HepG2 (cell line): ENCODE measurements around the gene RNF208. TPM values are rescaled to one million over a fixed set of nuclear protein-coding genes. Genes with fewer than 3 reads are reported as not detected.

Experiments
- ADNP ChIP-seq: sonication (generic); formaldehyde crosslinking; IDR thresholded peaks from 2 replicates; pipeline ENCODE4 v1.4.0; 2020; ENCODE audit warnings: missing genetic modification reagents
- AGO1 ChIP-seq: fragments of 200-400 bp; formaldehyde crosslinking; IDR thresholded peaks from 2 replicates; pipeline ENCODE4 v1.6.1; 2017; ENCODE audit warnings: mild to moderate bottlenecking, low read depth, low read length, moderate library complexity; ENCODE audit not compliant: poor library complexity, severe bottlenecking
- CTCF ChIP-seq: sonication (generic); formaldehyde crosslinking; IDR thresholded peaks from 2 replicates; pipeline ENCODE4 v1.5.0; 2020; ENCODE audit warnings: mild to moderate bottlenecking, missing genetic modification reagents, moderate library complexity
- HIVEP1 ChIP-seq: sonication (generic); formaldehyde crosslinking; IDR thresholded peaks from 2 replicates; pipeline ENCODE4 v1.4.0; 2020; ENCODE audit warnings: mild to moderate bottlenecking, missing genetic modification reagents
- IRF2 ChIP-seq: IDR thresholded peaks from 2 replicates; pipeline ENCODE4 v1.6.1; 2018; ENCODE audit warnings: missing genetic modification reagents, missing compliant biosample characterization
- LCORL ChIP-seq, 2 experiments: fragments of 450-650 bp in 1 of 2; sonication (generic) in 1 of 2; formaldehyde crosslinking in 1 of 2; IDR thresholded peaks; 2 replicates each; pipeline versions ENCODE4 v1.5.0 to v1.6.1; 2017 to 2020; ENCODE audit warnings: antibody characterized with exemption in 1 of 2, missing genetic modification reagents in 1 of 2
- MAZ ChIP-seq, 2 experiments: sonication (generic) in 1 of 2; formaldehyde crosslinking in 1 of 2; IDR thresholded peaks; 2 replicates each; pipeline versions ENCODE4 v1.5.0 to v1.6.1; 2012 to 2020; ENCODE audit warnings: low read depth in 2 of 2, mild to moderate bottlenecking in 2 of 2, borderline replicate concordance in 1 of 2, improper control_type of control experiment in 1 of 2, low read length in 1 of 2, missing genetic modification reagents in 1 of 2, moderate library complexity in 1 of 2
- MYC ChIP-seq: sonication (generic); formaldehyde crosslinking; IDR thresholded peaks from 2 replicates; pipeline ENCODE4 v1.9.0; 2021; ENCODE audit warnings: missing genetic modification reagents, borderline replicate concordance
- MYNN ChIP-seq: sonication (generic); formaldehyde crosslinking; IDR thresholded peaks from 2 replicates; pipeline ENCODE4 v1.4.0; 2020; ENCODE audit warnings: mild to moderate bottlenecking, low read depth, missing genetic modification reagents
- NCOA2 ChIP-seq: sonication (generic); formaldehyde crosslinking; IDR thresholded peaks from 2 replicates; pipeline ENCODE4 v1.8.0; 2022; ENCODE audit warnings: inconsistent platforms
- POLR2AphosphoS5 ChIP-seq: IDR thresholded peaks from 2 replicates; pipeline ENCODE4 v1.6.1; 2012; ENCODE audit warnings: low read depth, low read length
- RXRB ChIP-seq: IDR thresholded peaks from 2 replicates; pipeline ENCODE4 v1.6.1; 2016; ENCODE audit warnings: borderline replicate concordance, missing genetic modification reagents, missing compliant biosample characterization
- SMAD3 ChIP-seq: sonication (generic); formaldehyde crosslinking; IDR thresholded peaks from 2 replicates; pipeline ENCODE4 v1.4.0; 2020; ENCODE audit warnings: missing genetic modification reagents
- SOX6 ChIP-seq, 2 experiments: fragments of 450-650 bp in 1 of 2; sonication (generic) in 1 of 2; formaldehyde crosslinking in 1 of 2; IDR thresholded peaks; 2 replicates each; pipeline versions ENCODE4 v1.4.0 to v1.6.1; 2017 to 2020; ENCODE audit warnings: antibody characterized with exemption in 1 of 2, mild to moderate bottlenecking in 1 of 2, missing genetic modification reagents in 1 of 2
- SRY ChIP-seq: sonication (generic); formaldehyde crosslinking; IDR thresholded peaks from 2 replicates; pipeline ENCODE4 v1.8.0; 2022; ENCODE audit warnings: mild to moderate bottlenecking, missing genetic modification reagents
- TFDP1 ChIP-seq: IDR thresholded peaks from 2 replicates; pipeline ENCODE4 v1.6.1; 2016; ENCODE audit warnings: missing compliant biosample characterization, missing genetic modification reagents, borderline replicate concordance
- ZBTB25 ChIP-seq: IDR thresholded peaks from 2 replicates; pipeline ENCODE4 v1.6.1; 2018; ENCODE audit warnings: missing genetic modification reagents
- ZC3H13 ChIP-seq: sonication (generic); formaldehyde crosslinking; IDR thresholded peaks from 2 replicates; pipeline ENCODE4 v1.8.1; 2023; ENCODE audit warnings: mild to moderate bottlenecking, missing genetic modification reagents, moderate library complexity
- ZNF225 ChIP-seq: sonication (generic); formaldehyde crosslinking; IDR thresholded peaks from 2 replicates; pipeline ENCODE4 v1.4.0; 2020; ENCODE audit warnings: mild to moderate bottlenecking, missing genetic modification reagents
- ZNF280B ChIP-seq: sonication (generic); formaldehyde crosslinking; IDR thresholded peaks from 2 replicates; pipeline ENCODE4 v1.5.0; 2020; ENCODE audit warnings: missing genetic modification reagents, mild to moderate bottlenecking, borderline replicate concordance
- ZNF350 ChIP-seq: sonication (generic); formaldehyde crosslinking; IDR thresholded peaks from 2 replicates; pipeline ENCODE4 v1.4.0; 2020; ENCODE audit warnings: mild to moderate bottlenecking, low read depth, missing genetic modification reagents, borderline replicate concordance
- ZNF607 ChIP-seq: sonication (generic); formaldehyde crosslinking; IDR thresholded peaks from 2 replicates; pipeline ENCODE4 v1.5.1; 2020; ENCODE audit warnings: missing genetic modification reagents, mild to moderate bottlenecking, borderline replicate concordance
- ZNF768 ChIP-seq: sonication (generic); formaldehyde crosslinking; IDR thresholded peaks from 2 replicates; pipeline ENCODE4 v1.4.0; 2020; ENCODE audit warnings: missing genetic modification reagents
- polyA plus RNA-seq, 8 experiments: library from polyadenylated mRNA; depleted of rRNA in 3 of 8; stranded (reverse) in 7 of 8; unstranded in 1 of 8; fragments of >200 nt; fragmentation: Illumina TruSeq in 4 of 8; extraction: Trizol in 4 of 8; gene quantifications; 2 replicates each; pipeline versions ENCODE4 v1.2.1 to v1.2.3, GENCODE V29; 2011 to 2016; ENCODE audit warnings: low read depth in 4 of 8, missing spikeins in 1 of 8, mixed read lengths in 1 of 8; ENCODE audit not compliant: insufficient read depth in 1 of 8
- total RNA-seq, 5 experiments: library from RNA; depleted of rRNA; stranded (reverse); fragments of >200 nt; fragmentation: Illumina TruSeq; extraction: Trizol; gene quantifications; 2 replicates each; pipeline ENCODE4 v1.2.3, GENCODE V29; 2016; ENCODE audit warnings: low read depth in 1 of 5

RNF208 gene
- total and polyA plus RNA-seq, 2 of the 13 experiments (the other 11 are each of a cell fraction or from before 2014, with no cell fraction given) = 1.6 to 2.1 TPM

GRCh38 chr9:137218754-137219271 is 3.2 kb downstream of the RNF208 start (continued):
- TF ChIP-seq CTCF (0 out of 2 replicates have a peak, but pooled peaks have one; percentile 3), ZBTB25 (CRISPR knock-in tag) (peak; percentile 49; the same call in 1 of the 2 replicates), ZNF768 (CRISPR knock-in tag) (peak; percentile 33; the same call in 1 of the 2 replicates), SRY (0 out of 2 replicates have a peak, but pooled peaks have one; percentile 53), RXRB (peak; percentile 68; the same call in 1 of the 2 replicates), MAZ (IDR thresholded peaks at IDR 0.05; ENCODE audit: borderline replicate concordance, low read depth, low read length) (no peak), MAZ (CRISPR knock-in tag; IDR thresholded peaks at IDR 0.05; ENCODE audit: low read depth) (no peak; the same call in 1 of the 2 replicates), ZNF280B (CRISPR knock-in tag) (peak; percentile 87; the same call in 1 of the 2 replicates), ADNP (CRISPR knock-in tag) (no peak), MYC (CRISPR knock-in tag) (peak; percentile 68; the same call in 1 of the 2 replicates), NCOA2 (CRISPR knock-in tag) (peak; percentile 70), IRF2 (CRISPR knock-in tag) (peak; percentile 76; the same call in 1 of the 2 replicates), POLR2AphosphoS5 (peak; percentile 55), SMAD3 (CRISPR knock-in tag) (0 out of 2 replicates have a peak, but pooled peaks have one; percentile 36), SOX6 (IDR thresholded peaks at IDR 0.05) (no peak), SOX6 (CRISPR knock-in tag; IDR thresholded peaks at IDR 0.05) (peak; percentile 38; the same call in 1 of the 2 replicates), ZC3H13 (CRISPR knock-in tag) (peak; percentile 86), AGO1 (peak; percentile 30), HIVEP1 (CRISPR knock-in tag) (0 out of 2 replicates have a peak, but pooled peaks have one; percentile 30), TFDP1 (CRISPR knock-in tag) (peak; percentile 24; the same call in 1 of the 2 replicates), MYNN (no peak), ZNF607 (peak; percentile 53; the same call in 1 of the 2 replicates), LCORL (IDR thresholded peaks at IDR 0.05) (no peak), LCORL (CRISPR knock-in tag; IDR thresholded peaks at IDR 0.05) (peak; percentile 57; the same call in 1 of the 2 replicates), ZNF225 (CRISPR knock-in tag) (no peak), ZNF350 (CRISPR knock-in tag) (peak; percentile 71; the same call in 1 of the 2 replicates)
